Endothelial cell (in vitro differentiated cells): ENCODE measurements around the gene TFAP2A. TPM values are rescaled to one million over a fixed set of nuclear protein-coding genes. Genes with fewer than 3 reads are reported as not detected.

Experiments used
- DNase-seq: peaks from one replicate; pipeline ENCODE4 v3.0.0; 2021; ENCODE audit warnings: low spot score
- H3K27ac Mint-ChIP-seq: one replicate; pipeline ENCODE4 v1.8.0; 2021; ENCODE audit warnings: mixed read lengths, inconsistent platforms; ENCODE audit not compliant: unreplicated experiment
- H3K27me3 Mint-ChIP-seq: one replicate; pipeline ENCODE4 v1.8.0; 2021; ENCODE audit warnings: mild to moderate bottlenecking, moderate library complexity, mixed read lengths, inconsistent platforms; ENCODE audit not compliant: unreplicated experiment
- H3K36me3 Mint-ChIP-seq: one replicate; pipeline ENCODE4 v1.8.0; 2021; ENCODE audit warnings: mild to moderate bottlenecking, low read depth, mixed read lengths, inconsistent platforms; ENCODE audit not compliant: unreplicated experiment
- H3K4me1 Mint-ChIP-seq: one replicate; pipeline ENCODE4 v1.8.0; 2021; ENCODE audit warnings: mild to moderate bottlenecking, mixed read lengths, inconsistent platforms; ENCODE audit not compliant: unreplicated experiment
- H3K4me3 Mint-ChIP-seq: one replicate; pipeline ENCODE4 v1.8.0; 2021; ENCODE audit warnings: mild to moderate bottlenecking, mixed read lengths, inconsistent platforms; ENCODE audit not compliant: unreplicated experiment
- H3K9me3 Mint-ChIP-seq: one replicate; pipeline ENCODE4 v1.8.0; 2021; ENCODE audit warnings: mixed read lengths, inconsistent platforms; ENCODE audit not compliant: unreplicated experiment
- total RNA-seq: library from RNA; stranded (reverse); fragmentation: NEBNext Ultra II Directional; extraction: Animal tissue kit (Norgen Biotek cat#: 25700); gene quantifications from one replicate; pipeline ENCODE4 v1.2.1, GENCODE V29; 2021; ENCODE audit not compliant: unreplicated experiment
- TF ChIP-seq, protein P1 (sequence below): fragments of 200-600 bp; sonication (generic); IDR thresholded peaks from one replicate; pipeline ENCODE4 v1.5.0; 2021; ENCODE audit warnings: antibody characterized with exemption; ENCODE audit not compliant: unreplicated experiment

Gene TFAP2A
- total RNA-seq, 1 donor from 2014 or later, result 0.31 TPM

DNA sequence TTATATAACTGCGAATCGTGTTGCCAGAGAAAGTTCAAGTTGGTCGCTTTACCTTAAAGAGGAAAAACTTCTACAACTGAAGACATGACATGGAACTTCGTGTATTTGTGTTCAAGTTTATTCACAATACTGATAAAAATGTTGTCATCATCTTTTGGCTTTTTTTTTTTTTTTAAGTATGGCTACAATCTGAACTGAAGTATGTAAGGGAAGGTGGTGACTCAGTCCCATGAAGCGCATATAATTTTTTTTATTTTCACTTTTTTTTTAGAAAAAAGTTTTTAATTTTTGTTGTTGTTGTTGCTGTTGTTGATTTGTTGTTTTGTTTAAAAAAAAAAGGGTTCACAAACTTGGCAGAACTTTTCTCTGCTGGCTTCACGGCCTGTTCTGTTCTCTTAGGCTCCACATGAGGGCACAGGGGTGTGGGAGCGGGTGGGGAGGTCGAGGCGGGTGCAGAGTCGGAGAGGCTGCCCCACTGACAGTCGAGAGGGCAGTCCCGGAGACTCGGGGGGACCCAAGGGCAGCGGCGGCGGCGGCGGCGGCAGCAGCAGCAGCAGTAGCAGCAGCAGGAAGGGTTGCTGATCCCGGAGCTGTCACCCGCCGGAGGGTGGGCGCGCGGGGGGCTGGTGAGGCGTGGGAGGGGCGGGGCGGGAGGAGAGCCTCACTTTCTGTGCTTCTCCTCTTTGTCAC lies 17.0 kb downstream of the TFAP2A start:
- TF ChIP-seq, protein P1, sequence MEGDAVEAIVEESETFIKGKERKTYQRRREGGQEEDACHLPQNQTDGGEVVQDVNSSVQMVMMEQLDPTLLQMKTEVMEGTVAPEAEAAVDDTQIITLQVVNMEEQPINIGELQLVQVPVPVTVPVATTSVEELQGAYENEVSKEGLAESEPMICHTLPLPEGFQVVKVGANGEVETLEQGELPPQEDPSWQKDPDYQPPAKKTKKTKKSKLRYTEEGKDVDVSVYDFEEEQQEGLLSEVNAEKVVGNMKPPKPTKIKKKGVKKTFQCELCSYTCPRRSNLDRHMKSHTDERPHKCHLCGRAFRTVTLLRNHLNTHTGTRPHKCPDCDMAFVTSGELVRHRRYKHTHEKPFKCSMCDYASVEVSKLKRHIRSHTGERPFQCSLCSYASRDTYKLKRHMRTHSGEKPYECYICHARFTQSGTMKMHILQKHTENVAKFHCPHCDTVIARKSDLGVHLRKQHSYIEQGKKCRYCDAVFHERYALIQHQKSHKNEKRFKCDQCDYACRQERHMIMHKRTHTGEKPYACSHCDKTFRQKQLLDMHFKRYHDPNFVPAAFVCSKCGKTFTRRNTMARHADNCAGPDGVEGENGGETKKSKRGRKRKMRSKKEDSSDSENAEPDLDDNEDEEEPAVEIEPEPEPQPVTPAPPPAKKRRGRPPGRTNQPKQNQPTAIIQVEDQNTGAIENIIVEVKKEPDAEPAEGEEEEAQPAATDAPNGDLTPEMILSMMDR, result no peak
- no peak overlapping the region for H3K4me3 Mint-ChIP-seq
- peaks cover 21% of the 10 kb centered on the region for H3K4me1 Mint-ChIP-seq
- H3K9me3 Mint-ChIP-seq, result no peaks in the 10 kb centered on the region
- no peak overlapping the region for H3K27ac Mint-ChIP-seq
- peak; percentile 37 for DNase-seq
- no peaks in the 10 kb centered on the region for H3K36me3 Mint-ChIP-seq
- H3K27me3 Mint-ChIP-seq, result peaks cover 20% of the 10 kb centered on the region

DNA sequence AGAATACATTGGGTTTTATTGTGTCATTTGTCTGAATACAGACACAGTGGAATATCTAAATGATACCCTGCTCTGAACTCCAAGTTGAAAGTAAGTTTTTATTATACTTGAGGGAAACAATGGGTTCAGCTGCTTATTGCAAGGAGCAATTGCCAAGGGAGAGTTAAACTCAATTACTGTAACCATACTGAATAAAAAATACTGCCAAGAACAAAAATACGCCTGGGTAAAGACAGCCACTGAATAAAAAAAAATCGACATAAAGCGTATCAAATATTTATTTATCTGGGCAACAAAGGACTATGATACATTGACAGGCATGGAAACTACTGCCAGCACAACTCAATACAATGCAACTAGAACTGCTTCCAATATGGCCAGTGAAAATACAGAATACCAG lies 18.1 kb downstream of the TFAP2A start:
- H3K9me3 Mint-ChIP-seq, result no peaks in the 10 kb centered on the region
- H3K4me1 Mint-ChIP-seq, result peaks cover 21% of the 10 kb centered on the region
- no peak overlapping the region for H3K4me3 Mint-ChIP-seq
- no peak overlapping the region for H3K27ac Mint-ChIP-seq
- no peaks in the 10 kb centered on the region for H3K36me3 Mint-ChIP-seq
- TF ChIP-seq, protein P1, result no peak
- H3K27me3 Mint-ChIP-seq, result peaks cover 25% of the 10 kb centered on the region
- DNase-seq, result no peak

DNA sequence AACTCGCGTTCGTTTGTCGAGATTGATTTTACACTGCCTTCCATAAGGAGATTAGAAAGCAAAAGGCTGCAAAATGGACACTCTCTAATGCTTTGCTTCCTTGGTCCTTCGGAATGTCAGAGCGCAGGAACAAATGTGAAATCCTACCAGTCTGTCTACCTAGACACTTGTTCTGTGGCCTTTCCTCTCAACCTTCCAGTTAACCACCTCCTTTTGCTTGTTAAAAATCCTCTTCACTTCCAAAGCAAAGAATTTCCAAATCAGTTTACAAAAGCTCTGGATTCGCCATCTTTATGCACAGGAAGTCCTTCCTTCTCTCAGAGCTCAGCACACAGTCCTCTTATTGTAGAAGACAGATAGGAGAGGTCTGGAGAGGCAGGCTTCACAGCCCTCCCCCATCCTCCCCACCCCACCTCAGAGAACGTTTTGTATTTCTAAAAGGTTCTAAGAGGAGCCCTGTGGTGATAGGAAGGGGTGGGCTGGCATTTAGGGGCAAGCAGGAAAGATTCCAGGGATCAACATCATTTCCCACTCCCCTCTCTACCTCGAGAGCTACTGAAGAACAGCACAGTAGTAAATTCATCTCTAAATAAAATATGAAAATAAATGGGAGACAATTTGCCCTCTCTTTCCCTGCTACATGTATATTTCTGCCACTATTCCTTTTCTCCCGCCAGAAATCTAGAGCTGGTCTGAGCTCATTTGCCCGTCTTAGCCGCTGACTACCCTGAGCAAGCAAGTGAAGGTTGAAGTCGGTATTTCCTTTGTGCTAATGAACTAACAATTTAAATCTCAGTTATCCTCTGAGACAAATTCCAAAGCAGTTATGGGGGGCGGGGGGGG lies 18.9 kb downstream of the TFAP2A start:
- Mint-ChIP-seq H3K27ac (no peak overlapping the region), H3K4me3 (no peak overlapping the region), H3K4me1 (peaks cover 15% of the 10 kb centered on the region), H3K9me3 (no peaks in the 10 kb centered on the region), H3K27me3 (peaks cover 27% of the 10 kb centered on the region), H3K36me3 (no peaks in the 10 kb centered on the region)
- peak; percentile 2 for DNase-seq
- TF ChIP-seq, protein P1, result no peak

DNA sequence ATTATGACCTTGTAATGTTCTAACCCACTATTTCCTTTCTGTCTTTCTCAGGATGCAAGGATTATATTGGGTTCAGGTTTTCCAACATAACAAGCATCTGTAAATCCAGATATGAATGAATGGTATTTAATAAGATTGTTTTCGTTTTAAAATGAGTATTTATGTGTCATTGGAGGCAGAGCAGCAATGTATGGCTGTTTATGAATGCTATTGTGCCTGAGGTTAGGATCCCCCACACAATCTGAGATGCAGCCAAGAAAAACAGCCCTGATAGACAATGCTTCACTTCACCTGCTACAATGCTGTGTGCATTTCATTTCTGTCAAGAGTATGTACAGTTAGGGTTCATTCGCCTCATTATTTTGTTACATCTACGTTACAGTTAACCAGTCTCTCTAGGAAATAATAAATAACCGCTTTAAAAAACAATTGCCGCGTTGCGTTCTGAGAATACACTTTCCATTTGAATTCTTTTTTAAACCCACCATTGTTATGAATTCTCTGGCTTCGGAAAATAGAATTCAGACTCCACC lies 19.6 kb downstream of the TFAP2A start:
- Mint-ChIP-seq H3K4me3 (no peak overlapping the region), H3K27me3 (peaks cover 32% of the 10 kb centered on the region), H3K4me1 (peaks cover 12% of the 10 kb centered on the region)

More for the DNA sequence above, 19.6 kb downstream of the TFAP2A start:
- TF ChIP-seq, protein P1, result no peak
- no peaks in the 10 kb centered on the region for H3K36me3 Mint-ChIP-seq
- H3K27ac Mint-ChIP-seq, result no peak overlapping the region
- no peak for DNase-seq
- no peaks in the 10 kb centered on the region for H3K9me3 Mint-ChIP-seq
